ENCODE measurements around the gene SEPTIN8. TPM values are rescaled to one million over a fixed set of nuclear protein-coding genes. Genes with fewer than 3 reads are reported as not detected.

The SEPTIN8 gene
- total RNA-seq, 1 donor from 2014 or later = 26.9 TPM

GRCh38 chr5:132776131-132776937, 705 bp downstream of the SEPTIN8 start:
- Mint-ChIP-seq H3K36me3 (ENCODE audit: unreplicated experiment) (no peaks in the 10 kb centered on the region), H3K4me3 (ENCODE audit: unreplicated experiment) (peak overlapping the region; percentile 78)

GRCh38 chr5:132775476-132775961, 1.5 kb downstream of the SEPTIN8 start:
- no peak for TF ChIP-seq CTCF (IDR thresholded peaks at IDR 0.05; ENCODE audit: partially characterized antibody, unreplicated experiment)
- Mint-ChIP-seq H3K4me3 (ENCODE audit: unreplicated experiment) (peak overlapping the region; percentile 78), H3K4me1 (ENCODE audit: low read depth, unreplicated experiment) (peaks cover 13% of the 10 kb centered on the region), H3K9me3 (ENCODE audit: unreplicated experiment) (no peaks in the 10 kb centered on the region), H3K36me3 (ENCODE audit: unreplicated experiment) (no peaks in the 10 kb centered on the region), H3K27me3 (ENCODE audit: unreplicated experiment) (peaks cover 10% of the 10 kb centered on the region), H3K27ac (ENCODE audit: unreplicated experiment) (no peak overlapping the region)
- DNase-seq = no peak

More at GRCh38 chr5:132776131-132776937, 705 bp downstream of the SEPTIN8 start:
- peak; percentile 35 for DNase-seq
- no peak for TF ChIP-seq CTCF (IDR thresholded peaks at IDR 0.05; ENCODE audit: partially characterized antibody, unreplicated experiment)
- no peak overlapping the region for H3K27ac Mint-ChIP-seq (ENCODE audit: unreplicated experiment)
- H3K27me3 Mint-ChIP-seq (ENCODE audit: unreplicated experiment) = peaks cover 10% of the 10 kb centered on the region
- no peaks in the 10 kb centered on the region for H3K9me3 Mint-ChIP-seq (ENCODE audit: unreplicated experiment)
- peaks cover 13% of the 10 kb centered on the region for H3K4me1 Mint-ChIP-seq (ENCODE audit: low read depth, unreplicated experiment)

GRCh38 chr5:132774896-132775295, 2.1 kb downstream of the SEPTIN8 start:
- Mint-ChIP-seq H3K9me3 (ENCODE audit: unreplicated experiment) (no peaks in the 10 kb centered on the region), H3K36me3 (ENCODE audit: unreplicated experiment) (no peaks in the 10 kb centered on the region), H3K27me3 (ENCODE audit: unreplicated experiment) (peaks cover 10% of the 10 kb centered on the region), H3K4me3 (ENCODE audit: unreplicated experiment) (no peak overlapping the region), H3K27ac (ENCODE audit: unreplicated experiment) (no peak overlapping the region), H3K4me1 (ENCODE audit: low read depth, unreplicated experiment) (peaks cover 13% of the 10 kb centered on the region)
- no peak for DNase-seq
- TF ChIP-seq CTCF (IDR thresholded peaks at IDR 0.05; ENCODE audit: partially characterized antibody, unreplicated experiment) = no peak

- Mint-ChIP-seq H3K36me3 (ENCODE audit: unreplicated experiment) (no peaks in the 10 kb centered on the region), H3K4me3 (ENCODE audit: unreplicated experiment) (no peak overlapping the region), H3K9me3 (ENCODE audit: unreplicated experiment) (no peaks in the 10 kb centered on the region), H3K27me3 (ENCODE audit: unreplicated experiment) (peaks cover 12% of the 10 kb centered on the region), H3K4me1 (ENCODE audit: low read depth, unreplicated experiment) (peaks cover 10% of the 10 kb centered on the region), H3K27ac (ENCODE audit: unreplicated experiment) (no peak overlapping the region)
- no peak for DNase-seq
- no peak for TF ChIP-seq CTCF (IDR thresholded peaks at IDR 0.05; ENCODE audit: partially characterized antibody, unreplicated experiment)
Observed at GRCh38 chr5:132774406-132774805, 2.6 kb downstream of the SEPTIN8 start.

Measured in glutamatergic neuron (in vitro differentiated cells).